AG10803 (cell line): ENCODE results near the gene HOMER1.

Source experiments
- DNase-seq: peaks from one replicate; pipeline ENCODE4 v3.0.0; 2010; ENCODE audit warnings: low read depth
- H3K4me3 ChIP-seq: 2 replicates; pipeline ENCODE4 v1.5.1; 2011; ENCODE audit warnings: mild to moderate bottlenecking, low read length, control low read depth
- CTCF ChIP-seq: conservative IDR thresholded peaks from 2 replicates; pipeline ENCODE4 v1.5.1; 2011; ENCODE audit warnings: mild to moderate bottlenecking, low read length, control low read depth, inconsistent platforms

HOMER1 gene

GRCh38 chr5:79552984-79553383 lies 39.0 kb upstream of the HOMER1 start:
- no peak for TF ChIP-seq CTCF
- DNase-seq, result peak; percentile 76
- no peak overlapping the region for H3K4me3 ChIP-seq

DNA sequence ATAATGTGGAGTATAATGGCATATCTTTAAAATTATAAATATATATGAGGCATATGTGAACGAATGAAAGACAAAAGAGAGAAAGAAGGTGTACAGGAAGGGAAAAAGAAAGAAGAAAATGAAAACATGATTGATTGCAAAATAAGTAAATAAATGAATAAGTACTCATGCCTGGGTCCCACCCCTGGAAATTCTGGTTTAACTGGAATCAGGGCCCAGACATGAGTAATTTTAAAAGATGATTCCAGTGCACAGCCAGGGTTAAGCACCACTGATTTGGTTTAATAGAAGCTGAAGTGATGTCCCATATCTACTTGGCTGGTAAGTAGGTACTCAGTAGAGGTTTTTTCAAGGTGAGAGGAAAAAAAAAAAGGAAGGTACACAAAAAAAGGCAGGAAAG lies 34.0 kb upstream of the HOMER1 start:
- no peak overlapping the region for H3K4me3 ChIP-seq
- DNase-seq, result no peak

DNA sequence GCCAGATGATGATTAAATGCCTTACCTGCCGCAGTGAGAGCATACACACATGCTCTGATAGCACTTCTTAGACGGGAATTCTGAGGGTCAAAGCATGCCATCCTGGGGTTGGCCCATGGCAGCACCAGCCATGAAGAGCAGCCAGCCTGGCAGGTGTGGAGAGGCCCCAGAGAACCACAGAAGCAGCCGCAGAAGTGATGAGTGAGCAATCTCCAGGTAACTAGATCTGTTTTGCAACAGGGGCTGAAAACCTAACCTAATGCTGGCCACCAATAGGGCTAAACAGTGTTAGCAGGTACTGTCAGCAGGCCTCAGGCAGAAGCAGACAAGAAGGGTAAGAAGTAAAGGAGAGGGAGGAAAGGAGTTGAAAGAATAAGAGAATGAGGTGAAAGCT lies 33.5 kb upstream of the HOMER1 start:
- H3K4me3 ChIP-seq, result no peak overlapping the region
- DNase-seq, result no peak
- TF ChIP-seq CTCF, result no peak

More for the DNA sequence above, 34.0 kb upstream of the HOMER1 start:
- TF ChIP-seq CTCF, result no peak

DNA sequence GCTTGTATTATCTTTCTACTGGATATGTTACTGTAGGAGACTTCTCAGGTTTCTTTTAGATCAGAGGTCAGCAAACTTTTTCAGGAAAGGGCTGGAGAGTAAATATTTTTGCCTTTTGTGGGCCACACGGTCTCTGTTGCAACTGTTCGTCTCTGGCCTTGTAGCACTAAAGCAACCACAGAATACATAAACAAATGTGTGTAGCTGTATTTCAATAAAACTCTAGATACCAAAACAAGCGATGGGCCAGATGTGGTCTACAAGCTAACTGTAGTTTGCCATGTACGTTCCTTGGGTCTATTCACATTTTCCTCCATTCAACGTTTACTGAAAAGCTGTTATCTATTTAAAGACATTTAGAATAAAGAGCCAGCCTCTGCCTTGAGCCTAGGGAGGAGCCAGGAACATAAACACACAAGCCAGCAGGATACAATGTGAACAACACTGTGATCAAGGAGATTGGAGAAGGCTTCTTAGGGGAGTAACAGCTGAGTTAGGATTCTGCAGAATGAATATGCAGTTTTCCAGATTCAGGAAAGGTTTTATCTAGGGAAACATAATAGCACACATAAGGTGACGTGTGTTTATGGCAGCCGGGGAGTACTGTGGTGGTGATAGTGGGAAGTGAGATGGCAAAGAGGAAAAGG lies 33.0 kb upstream of the HOMER1 start:
- TF ChIP-seq CTCF, result no peak
- peak; percentile 56 for DNase-seq
- H3K4me3 ChIP-seq, result no peak overlapping the region

DNA sequence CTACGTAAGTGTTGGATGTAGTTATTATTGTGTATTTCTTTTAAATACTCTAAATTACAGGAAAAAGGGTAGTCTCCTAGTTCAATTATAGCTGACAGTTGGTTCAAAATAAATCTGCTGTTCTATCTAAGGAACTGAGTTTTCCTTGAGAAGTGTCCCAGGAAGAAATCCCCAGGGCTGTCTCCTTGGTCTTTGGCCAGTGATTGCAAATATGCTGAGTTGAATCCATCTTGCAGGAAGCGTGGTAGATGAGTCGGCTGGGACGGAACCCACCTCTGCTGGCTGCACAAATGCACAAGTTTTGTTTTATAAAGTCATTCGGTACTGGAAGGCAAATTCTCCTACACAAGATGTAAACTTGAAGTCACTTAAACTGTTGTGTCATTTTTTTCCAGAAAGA lies 30.2 kb upstream of the HOMER1 start:
- TF ChIP-seq CTCF, result no peak
- no peak overlapping the region for H3K4me3 ChIP-seq
- no peak for DNase-seq

DNA sequence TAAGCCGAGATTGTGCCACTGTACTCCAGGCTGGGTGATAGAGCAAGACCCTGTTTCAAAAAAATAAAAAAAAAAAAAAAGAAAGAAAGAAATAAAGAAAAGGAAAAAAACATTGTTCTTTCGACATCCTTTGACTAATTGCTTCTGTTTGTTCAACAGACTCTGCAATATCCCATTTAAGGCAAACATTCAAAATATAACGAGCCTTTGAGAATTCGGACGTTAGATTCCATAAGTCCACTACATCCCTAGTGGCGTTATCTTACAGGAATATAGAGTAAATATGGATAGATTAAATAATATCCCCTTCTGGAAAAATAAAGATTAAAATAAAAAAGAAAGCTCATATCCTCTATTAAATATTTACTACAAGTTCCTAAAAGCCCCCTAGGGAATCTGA lies 27.0 kb upstream of the HOMER1 start:
- TF ChIP-seq CTCF, result no peak
- no peak for DNase-seq

GRCh38 chr5:79536193-79536906 lies 22.4 kb upstream of the HOMER1 start:
- no peak overlapping the region for H3K4me3 ChIP-seq
- DNase-seq, result no peak
- no peak for TF ChIP-seq CTCF

More for the DNA sequence above, 27.0 kb upstream of the HOMER1 start:
- H3K4me3 ChIP-seq, result no peak overlapping the region
